ENCODE results near the gene PRKX. TPM values are rescaled to one million over a fixed set of nuclear protein-coding genes. Genes with fewer than 3 reads are reported as not detected.

PRKX gene
- total RNA-seq, 3 donors from 2014 or later (not counting 1 experiment from before 2014, with no cell fraction given): 44.9 to 131 (median 97.6) TPM

DNA sequence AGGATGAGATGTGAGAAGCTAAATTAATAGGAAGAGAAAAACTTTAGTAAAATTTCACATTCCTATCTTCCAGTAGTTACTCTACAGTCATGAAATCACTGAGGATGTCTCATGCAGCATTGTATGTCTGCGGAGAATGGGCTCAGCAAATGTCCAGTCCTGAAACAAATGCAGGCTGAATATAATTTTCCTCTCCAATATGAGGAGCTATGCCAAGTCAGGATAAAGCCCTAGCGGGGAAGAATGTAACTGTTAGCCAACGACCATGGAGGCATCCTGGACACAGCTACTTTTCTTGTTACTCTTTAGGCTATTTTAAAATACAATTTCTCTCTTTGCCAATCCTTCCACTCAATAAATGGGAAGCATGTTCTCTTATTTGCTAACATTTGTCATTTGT, 127.7 kb downstream of the PRKX start:
- no peaks in the 10 kb centered on the region for H3K36me3 ChIP-seq (ENCODE audit: control insufficient read depth, insufficient read depth, low read length)
- TF ChIP-seq CTCF (IDR thresholded peaks at IDR 0.05): no peak
- ATAC-seq (no peak), DNase-seq (no peak)
- Mint-ChIP-seq H3K4me1 (peaks cover 13 to 19% of the 10 kb centered on the region in 2 donors), H3K36me3 (no peaks in the 10 kb centered on the region), H3K27ac (no peak overlapping the region), H3K9me3 (peaks cover 0 to 3% of the 10 kb centered on the region in 2 donors), H3K4me3 (no peak overlapping the region), H3K27me3 (ENCODE audit: low read depth in 2 of 2) (peaks cover 0 to 2% of the 10 kb centered on the region in 2 donors)
- WGBS (ENCODE audit: insufficient coverage): 94% methylated on average over 3 of the region's 3 CpGs
- H3K4me1 ChIP-seq (ENCODE audit: control insufficient read depth, insufficient read depth, low read length): peaks cover 4% of the 10 kb centered on the region
- no peaks in the 10 kb centered on the region for H3K9me3 ChIP-seq (ENCODE audit: control insufficient read depth, insufficient read depth, low read length)
- H3K27ac ChIP-seq (ENCODE audit: low read length): no peak overlapping the region
- intact Hi-C loops (cut with micrococcal nuclease): no loop called here
- H3K4me3 ChIP-seq (ENCODE audit: low read length): no peak overlapping the region
- H3K27me3 ChIP-seq (ENCODE audit: control insufficient read depth, insufficient read depth, low read length): no peaks in the 10 kb centered on the region

GRCh38 chrX:3584415-3584996, 128.9 kb downstream of the PRKX start:
- Mint-ChIP-seq H3K9me3 (peaks cover 0 to 3% of the 10 kb centered on the region in 2 donors), H3K4me1 (peaks cover 13 to 19% of the 10 kb centered on the region in 2 donors), H3K27ac (no peak overlapping the region), H3K36me3 (no peaks in the 10 kb centered on the region), H3K27me3 (ENCODE audit: low read depth in 2 of 2) (peaks cover 0 to 2% of the 10 kb centered on the region in 2 donors), H3K4me3 (no peak overlapping the region)
- Histone ChIP-seq H3K4me1 (ENCODE audit: control insufficient read depth, insufficient read depth, low read length) (peaks cover 4% of the 10 kb centered on the region), H3K4me3 (ENCODE audit: low read length) (no peak overlapping the region), H3K9me3 (ENCODE audit: control insufficient read depth, insufficient read depth, low read length) (no peaks in the 10 kb centered on the region), H3K27ac (ENCODE audit: low read length) (no peak overlapping the region), H3K27me3 (ENCODE audit: control insufficient read depth, insufficient read depth, low read length) (no peaks in the 10 kb centered on the region), H3K36me3 (ENCODE audit: control insufficient read depth, insufficient read depth, low read length) (no peaks in the 10 kb centered on the region)
- WGBS (ENCODE audit: insufficient coverage): 21% methylated on average over 7 of the region's 10 CpGs
- intact Hi-C loops (cut with micrococcal nuclease): no loop called here
- no peak for TF ChIP-seq CTCF (IDR thresholded peaks at IDR 0.05)
- peak in 1 of 3 donors; percentile 30 for ATAC-seq
- no peak for DNase-seq

GRCh38 chrX:3582451-3582850, 131.0 kb downstream of the PRKX start:
- no peak overlapping the region for H3K27ac Mint-ChIP-seq
- intact Hi-C loops (cut with micrococcal nuclease): no loop called here
- H3K27me3 Mint-ChIP-seq (ENCODE audit: low read depth in 2 of 2): peaks cover 0 to 2% of the 10 kb centered on the region in 2 donors

More at GRCh38 chrX:3582451-3582850, 131.0 kb downstream of the PRKX start:
- DNase-seq (no peak), ATAC-seq (no peak)
- Mint-ChIP-seq H3K4me1 (peaks cover 8 to 11% of the 10 kb centered on the region in 2 donors), H3K4me3 (no peak overlapping the region), H3K9me3 (peaks cover 0 to 3% of the 10 kb centered on the region in 2 donors), H3K36me3 (no peaks in the 10 kb centered on the region)
- no peak for TF ChIP-seq CTCF (IDR thresholded peaks at IDR 0.05)
- Histone ChIP-seq H3K9me3 (ENCODE audit: control insufficient read depth, insufficient read depth, low read length) (no peaks in the 10 kb centered on the region), H3K4me3 (ENCODE audit: low read length) (no peak overlapping the region), H3K36me3 (ENCODE audit: control insufficient read depth, insufficient read depth, low read length) (no peaks in the 10 kb centered on the region), H3K27ac (ENCODE audit: low read length) (no peak overlapping the region), H3K4me1 (ENCODE audit: control insufficient read depth, insufficient read depth, low read length) (peaks cover 4% of the 10 kb centered on the region), H3K27me3 (ENCODE audit: control insufficient read depth, insufficient read depth, low read length) (no peaks in the 10 kb centered on the region)
